CD4-positive, alpha-beta T cell treated with Interleukin-21 for 1 hour (primary cell): ENCODE results near the gene THBD.

ENCODE experiments used
- DNase-seq: peaks from one replicate; pipeline ENCODE4 v3.0.0-alpha.2; 2020

The THBD gene

DNA sequence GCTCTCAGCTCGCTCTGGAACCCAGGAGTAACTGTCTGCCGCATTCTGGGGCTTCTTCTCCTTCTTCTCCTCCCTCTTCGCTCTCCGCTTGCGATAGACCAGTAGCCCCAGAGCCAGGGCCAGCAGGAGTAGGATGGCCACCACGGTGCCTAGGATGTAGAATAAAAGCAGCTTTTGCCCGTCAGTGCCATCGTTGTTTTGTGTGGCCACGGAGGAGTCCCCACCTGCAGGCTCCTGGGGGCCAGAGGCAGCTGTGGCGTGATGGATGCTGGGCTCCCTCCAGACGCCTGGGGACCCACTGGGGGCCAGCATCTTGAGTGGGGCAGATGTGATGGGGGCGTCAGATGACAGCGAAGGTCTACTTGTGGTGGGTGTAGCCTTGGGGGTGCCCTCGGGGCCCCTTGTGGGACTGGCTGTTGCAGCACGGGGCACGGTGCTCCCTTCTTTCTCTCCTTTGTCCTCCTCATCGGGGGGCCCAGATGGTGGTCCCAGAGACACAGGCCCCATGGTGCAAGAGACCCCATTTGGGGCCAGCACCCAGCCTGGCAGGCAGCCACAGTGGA, 34.9 kb upstream of the THBD start:
- DNase-seq = no peak

DNA sequence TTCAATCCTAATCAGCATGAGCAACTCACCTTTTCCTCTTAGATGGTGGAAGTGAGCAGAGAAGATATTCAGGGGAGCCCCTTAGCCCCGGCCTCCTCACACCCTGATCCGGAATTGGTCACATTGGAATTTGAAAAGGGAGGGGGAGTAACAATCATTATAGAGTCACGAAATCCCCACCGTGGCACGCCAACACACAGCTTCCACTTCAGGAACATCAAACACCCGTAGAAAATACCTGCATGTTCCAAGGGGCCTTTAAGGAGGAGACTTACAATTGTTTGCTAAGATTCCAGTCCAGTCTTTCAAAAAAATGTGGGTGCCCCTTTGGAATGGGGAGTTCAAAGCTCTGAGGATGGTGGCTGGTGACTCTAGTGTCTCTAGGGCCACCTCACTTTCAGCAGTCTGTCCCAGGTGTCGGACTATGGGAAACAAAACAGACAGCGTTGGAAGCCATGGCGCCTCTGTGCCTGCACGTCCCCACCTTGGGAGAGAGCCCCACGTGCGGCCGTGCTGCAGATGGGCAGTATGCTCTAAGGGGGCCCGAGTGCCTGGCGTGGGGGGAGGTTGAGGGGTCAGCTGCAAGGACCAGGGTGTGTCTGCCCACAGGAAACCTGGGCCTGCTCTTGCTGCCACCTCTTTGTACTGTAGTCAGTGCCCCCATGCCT, 34.2 kb upstream of the THBD start:
- no peak for DNase-seq

DNA sequence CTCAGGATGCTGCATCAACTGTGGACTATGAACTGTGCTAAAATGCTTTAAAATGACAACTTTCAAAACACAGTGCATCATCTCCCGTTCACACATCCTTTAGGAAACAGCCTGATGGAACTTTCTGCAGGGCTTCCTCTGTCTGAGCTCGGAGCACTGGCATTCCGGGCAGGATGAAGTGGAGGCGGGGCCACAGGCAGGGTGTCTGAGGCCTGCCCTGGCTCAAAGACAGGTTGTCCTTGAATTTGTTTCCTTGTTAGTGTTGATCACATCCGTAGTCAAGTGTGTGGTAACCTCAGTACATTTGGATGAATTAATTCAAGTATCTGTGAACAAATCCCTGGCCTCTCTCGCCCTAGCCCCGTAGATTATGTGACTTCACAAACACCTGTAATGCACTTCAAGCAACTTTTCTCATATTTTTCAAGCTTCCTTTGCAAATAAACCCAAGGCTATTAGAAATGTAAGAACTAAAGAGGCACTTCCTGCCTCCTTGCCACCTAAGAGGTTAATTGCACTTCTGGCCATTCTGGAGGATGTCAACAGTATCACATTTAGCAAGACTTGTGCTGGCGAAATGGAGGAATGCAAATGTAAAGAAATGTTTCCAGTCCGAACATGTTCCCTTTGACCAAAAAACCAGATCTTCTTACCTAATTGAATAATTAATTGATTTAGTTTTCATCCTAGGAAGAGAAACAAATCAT, 33.5 kb upstream of the THBD start:
- DNase-seq = no peak

DNA sequence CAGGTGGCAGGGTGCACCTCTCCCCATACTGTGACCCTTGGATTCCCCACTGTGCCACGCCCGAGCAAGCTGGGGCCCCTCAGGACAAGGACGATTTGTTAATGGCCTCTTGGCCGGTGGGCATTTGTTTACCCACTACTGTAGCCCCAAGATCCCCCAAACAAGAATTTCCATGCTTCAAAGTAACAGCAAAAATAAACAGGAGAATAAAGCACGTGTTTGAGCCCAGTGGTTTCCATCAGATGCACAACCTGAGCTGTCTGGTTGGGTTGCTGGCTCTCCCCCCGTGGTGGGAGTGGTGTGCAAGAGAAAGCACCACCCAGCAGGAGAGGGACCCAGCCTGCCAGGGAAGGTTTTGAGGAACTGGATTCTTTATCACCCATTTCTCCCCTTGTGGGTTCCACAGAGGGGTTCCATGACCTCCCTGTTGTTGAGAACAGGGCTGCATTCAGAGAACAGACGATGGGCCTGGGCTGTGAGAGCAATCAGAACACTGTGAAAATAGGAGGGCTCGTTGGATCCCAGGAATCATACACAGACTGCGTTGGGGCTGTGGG, 31.9 kb upstream of the THBD start:
- no peak for DNase-seq

DNA sequence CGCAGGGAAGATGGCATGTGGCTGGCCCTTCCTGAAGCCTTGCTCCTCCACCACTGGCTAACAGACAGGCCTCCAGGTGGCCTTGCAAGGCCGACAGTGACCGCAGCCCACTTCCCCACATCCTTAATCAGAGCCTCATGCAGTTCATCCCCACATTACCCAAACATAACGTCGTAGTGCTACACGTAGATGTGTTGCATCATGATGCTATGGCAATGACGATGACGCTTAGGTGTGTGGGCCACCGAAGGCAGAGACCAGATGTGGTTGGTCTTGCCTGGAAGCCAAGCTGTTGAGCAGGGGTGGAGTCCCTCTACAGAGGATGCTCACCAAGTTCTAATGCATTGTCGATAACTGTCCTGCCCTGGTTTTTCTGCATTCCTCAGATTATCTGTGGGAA, 31.0 kb upstream of the THBD start:
- DNase-seq = no peak

DNA sequence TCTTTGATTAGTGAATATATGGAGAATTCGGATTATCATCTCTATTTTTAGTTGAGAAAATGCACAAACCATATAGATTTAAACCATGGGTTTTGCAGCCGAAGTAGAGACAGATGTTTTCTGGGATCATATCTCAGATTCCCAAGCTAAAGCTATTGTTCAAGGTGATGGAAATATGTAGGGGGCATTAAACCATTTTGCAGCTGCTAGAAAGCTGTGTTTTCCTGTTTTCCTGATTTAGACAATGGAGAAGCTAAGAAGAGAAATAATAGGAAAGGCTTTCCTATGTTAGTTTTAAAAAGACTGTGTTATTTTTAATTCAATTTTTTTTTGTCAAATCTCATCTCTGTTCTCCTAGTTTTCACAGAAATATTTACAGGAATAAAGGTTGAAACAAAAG, 30.5 kb upstream of the THBD start:
- no peak for DNase-seq

DNA sequence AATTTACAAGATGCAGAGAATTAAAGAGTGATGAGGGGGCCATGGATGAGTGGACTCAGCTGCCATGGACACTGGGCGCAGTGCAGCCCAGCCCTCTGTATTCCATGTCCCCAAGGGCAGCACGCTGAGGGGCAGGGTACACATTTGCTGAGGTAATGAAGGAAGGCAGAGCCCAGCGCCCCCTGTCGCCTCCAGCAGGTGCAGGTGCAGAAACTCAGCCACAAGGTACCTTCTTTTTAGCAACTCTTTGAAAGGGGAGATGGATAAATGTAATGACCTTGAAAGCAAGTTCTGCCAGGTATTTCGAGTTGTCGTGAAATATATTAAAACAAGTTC, 29.5 kb upstream of the THBD start:
- no peak for DNase-seq

DNA sequence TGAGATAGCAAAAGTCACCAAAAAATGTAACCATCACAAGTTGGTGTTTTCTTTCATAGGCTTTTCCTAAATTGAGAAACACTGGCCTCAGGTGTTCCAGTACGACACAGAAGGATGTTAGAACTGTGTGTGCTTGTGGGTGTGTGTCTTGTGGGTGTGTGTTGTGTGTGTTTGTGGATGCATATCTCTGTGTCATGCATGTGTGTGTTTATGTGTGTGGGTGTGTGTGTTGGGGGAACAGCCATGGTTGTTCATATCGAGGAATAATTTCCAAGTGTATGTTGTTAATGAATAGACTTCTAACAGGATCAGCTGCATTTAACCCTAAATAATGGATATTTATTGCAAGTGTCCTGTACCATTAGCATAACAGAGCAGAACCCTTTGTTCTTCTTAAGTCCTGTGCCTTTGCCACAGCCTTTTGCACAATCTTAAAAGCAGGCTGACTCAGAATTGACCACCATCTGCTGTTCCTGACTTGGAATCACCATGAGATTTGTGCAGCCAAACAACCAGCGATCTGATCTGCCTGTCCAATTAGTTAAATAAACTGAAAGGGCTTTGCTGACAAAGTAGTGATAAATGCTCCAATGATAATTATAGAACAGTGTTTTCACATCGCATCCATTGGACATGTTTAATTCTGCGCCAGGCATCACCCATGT, 29.0 kb upstream of the THBD start:
- no peak for DNase-seq

DNA sequence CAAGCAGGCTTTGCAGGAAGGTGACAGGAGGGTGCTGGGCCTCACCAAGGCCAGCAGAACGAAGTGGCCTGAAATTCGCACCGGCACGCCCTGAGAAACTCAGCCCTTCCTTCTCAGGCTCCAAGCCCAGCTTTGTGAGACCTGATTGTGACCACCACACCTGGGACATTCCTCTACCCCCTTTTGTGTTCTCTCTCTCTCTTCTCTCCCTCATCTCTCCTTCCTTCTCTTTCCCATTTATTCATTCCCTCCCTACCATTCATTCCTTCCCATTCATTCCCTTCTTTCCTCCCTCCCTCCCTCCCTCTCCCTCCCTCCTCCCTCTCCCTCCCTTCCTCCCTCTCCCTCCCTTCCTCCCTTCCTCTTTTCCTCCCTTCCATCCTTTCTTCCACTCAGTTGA, 27.8 kb upstream of the THBD start:
- DNase-seq = no peak

DNA sequence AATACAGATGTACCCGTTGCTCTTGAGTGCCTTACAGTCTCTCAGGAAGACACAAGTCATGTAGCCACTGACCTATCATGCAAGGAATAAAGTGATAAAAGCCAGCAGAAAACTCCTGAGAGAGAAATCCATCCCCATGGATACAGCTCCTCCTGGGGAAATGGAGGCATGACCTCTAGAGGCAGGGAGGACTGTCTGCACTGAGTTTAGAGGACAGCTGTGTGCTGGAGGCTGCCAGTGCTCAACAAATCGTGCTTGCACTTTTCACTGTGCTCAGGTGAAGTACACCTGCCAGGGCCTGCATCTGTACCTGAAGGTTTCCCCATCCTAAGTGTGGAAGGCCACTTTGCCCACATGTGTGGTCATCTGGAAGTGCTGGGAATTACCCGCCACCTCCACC, 24.6 kb upstream of the THBD start:
- DNase-seq = no peak

DNA sequence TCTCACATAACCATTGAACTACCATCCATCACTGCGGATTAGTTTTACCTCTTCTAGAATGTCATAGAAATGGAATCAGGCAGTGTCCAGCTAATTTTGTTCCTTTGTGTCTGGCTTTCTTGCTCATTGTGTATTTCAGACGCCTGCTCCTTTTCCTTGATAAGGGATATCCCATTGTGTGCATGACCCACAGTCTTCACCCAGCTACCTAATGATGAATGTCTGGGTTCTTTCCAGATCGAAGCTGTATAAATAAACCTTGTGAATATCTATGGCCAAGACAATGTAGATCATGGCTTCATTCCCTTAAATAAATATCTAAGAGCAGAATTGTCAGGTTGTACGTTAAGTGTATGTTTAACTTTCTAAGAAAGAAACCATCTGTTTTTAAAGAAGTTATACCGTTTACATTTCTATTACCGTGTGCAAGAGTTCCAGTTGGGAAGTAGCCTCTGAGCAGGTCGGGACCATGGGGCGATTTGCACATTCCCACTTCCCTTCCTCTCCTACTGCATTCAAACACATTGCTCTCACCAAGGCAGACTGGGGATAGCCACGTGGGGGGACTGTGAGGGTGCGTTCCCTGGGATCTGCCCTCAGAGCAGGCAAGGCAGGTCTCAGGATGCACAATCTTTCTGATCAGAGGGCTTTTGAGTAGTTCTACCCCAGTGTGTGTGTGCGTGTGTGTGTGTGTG, 23.6 kb upstream of the THBD start:
- no peak for DNase-seq

DNA sequence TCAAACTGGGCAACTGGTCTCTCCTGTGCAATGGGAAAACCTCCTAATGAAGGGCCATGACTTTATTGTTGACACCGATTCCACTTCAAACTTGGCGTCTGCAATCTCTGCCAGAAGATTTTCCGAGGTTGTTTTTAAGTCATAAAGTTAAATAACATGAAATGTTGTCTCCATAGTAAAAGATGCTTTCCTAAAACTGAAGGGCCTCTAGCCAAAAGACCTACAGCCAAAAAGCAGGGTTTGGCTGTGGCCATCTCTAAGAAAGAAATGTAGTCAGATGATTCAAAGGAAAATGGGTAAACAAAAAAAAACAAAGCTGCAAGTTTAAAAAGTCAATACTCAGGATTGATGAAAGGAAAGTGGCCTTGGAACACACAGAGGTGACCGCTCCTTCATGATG, 22.5 kb upstream of the THBD start:
- no peak for DNase-seq

DNA sequence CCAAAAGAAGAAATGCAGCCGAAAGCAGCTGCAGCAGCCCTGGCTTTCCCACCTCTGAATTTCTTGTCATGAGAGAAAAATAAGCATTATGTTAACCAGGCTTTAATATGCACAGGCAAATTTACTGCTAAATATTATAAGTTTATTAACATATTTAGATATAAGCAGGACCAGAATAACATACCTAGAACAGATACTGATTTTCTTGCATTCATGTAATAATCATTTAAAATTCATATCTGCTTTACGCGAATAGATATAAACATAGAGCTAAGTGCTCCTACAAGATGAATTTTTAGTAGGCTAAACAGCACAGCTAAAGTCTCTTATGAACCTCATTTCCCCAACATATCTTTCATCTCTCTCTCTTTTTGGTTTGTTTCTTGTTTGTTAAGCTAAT, 21.9 kb upstream of the THBD start:
- DNase-seq = no peak

DNA sequence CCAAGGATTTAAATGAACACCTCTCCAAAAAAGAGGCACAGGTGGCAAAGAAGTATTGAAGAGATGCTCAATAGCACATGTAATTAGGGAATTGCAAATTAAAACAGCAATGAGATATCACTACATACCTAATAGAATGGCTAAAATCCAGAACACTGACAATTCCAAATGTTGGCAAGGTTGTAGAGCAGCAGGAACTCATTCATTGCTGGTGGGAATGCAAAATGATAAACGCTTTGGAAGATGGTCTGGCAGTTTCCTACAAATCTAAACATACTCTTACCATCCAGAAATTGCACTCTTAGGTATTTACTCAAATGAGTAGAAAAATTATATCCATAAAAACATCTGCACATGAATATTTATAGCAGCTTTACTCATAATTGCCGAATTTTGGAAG, 19.6 kb upstream of the THBD start:
- DNase-seq = no peak

DNA sequence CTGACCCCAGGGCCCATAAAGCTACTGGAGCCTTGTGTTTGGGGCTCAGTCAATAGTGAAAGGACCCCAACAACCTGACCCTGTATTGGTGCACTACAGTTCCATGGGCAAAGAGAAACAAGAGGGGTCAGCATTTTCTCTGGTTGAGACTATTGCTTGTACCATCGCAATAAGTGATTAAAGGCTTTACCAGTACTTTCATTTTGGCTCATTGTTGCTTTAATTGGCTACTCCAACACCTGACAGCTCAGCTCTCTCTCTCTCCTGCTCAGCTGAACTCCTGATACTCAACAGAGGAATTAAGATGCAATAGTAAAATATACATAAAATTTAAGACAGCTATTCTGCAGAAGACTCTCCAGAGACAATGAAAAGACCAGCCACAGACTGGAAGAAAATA, 18.8 kb upstream of the THBD start:
- no peak for DNase-seq

DNA sequence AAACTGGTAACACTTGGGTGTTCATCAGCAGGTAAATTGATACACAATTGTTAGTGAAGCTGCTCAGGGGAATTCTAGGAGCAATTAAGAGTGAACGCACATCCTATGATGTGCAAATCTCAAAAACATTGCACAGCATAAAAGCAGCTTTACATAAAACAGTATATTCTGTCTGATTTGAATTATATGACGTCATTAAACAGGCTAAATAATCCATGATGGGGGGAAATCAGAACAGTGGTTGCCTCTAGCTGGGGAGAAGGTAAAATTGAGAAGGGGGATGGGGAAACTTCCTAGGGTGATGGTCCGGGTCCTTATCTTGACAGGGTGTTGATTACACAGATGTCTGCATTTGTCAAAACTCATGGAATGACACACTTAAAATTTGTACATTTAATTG, 17.3 kb upstream of the THBD start:
- no peak for DNase-seq

DNA sequence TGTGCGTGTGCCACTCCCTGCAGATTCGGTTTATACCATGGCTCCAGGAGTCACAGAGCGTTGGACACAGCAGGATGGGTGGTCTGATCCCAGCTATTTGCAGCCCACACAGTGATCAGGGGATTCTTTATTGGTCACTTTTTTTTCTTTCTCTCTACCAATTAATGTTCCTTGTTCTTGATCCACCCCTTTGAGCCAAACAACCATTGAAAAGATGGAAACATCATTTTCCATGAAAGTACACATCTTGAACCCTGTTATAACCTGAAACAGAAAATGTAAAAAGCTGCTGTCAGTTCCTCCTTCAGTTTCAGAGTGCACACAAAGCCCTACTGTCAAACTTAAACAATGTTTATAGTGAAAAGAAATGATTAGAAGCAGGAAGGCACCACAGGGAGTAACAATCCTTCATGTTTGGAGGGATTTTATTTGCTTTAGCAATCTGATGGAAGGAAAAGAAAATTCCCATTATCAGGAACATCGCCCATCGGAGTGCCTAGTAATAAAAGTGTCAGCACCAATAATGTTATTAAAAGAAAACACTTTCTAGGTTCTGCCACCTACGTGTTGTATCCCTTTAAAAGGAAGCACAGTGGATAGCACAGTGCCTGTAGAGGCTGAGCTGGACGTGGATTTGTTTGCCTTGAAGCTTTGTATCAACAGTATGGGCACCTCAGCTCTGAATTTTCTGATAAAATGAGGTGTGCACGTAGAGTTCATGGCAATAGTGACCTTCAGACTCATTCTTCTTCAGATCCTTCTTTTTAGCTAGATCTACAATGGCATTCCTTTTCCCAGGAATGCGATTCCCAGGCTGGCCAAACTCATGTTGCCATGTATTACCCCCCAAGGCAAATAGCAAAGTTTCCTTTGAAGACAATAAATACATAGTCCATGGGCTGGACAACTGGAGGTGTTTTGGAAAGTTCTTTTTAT, 16.1 kb upstream of the THBD start:
- DNase-seq = no peak

DNA sequence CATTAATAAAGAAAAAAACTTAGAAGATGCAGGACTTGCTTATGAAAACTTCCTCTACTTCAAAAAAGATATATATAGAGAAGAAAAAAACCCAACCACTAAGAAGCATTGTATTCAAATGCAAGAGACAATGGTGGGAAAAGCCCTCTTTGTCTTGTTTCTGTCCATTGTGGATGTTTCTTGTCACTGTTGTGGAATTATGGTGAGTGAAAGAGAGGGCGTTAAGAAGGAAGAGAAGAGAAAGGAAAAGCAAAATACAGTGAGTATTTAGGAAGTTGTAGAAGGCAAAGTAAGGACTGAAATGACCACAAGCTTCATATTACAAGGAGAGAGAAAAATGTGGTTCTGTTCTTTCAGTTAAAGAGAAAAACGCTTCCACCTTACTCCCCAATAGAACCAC, 14.1 kb upstream of the THBD start:
- DNase-seq = no peak

DNA sequence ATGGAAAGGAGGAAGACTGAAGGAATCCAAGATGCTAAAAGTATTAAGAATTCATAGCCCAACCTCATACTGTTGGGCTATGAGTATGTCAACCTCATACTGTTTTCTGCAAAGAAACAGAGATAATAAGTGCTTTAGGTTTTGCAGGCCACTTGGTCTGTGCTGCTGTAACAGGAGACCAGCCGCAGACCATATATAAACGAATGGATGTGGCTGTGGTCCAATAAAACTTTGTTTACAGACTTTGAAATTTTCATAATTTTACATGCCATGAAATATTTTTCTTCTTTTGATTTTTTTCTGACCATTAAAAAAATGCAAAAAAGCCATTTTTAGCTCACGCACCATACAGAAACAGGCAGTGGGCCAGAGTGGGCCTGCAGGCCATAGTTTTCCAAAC, 13.7 kb upstream of the THBD start:
- DNase-seq = no peak

DNA sequence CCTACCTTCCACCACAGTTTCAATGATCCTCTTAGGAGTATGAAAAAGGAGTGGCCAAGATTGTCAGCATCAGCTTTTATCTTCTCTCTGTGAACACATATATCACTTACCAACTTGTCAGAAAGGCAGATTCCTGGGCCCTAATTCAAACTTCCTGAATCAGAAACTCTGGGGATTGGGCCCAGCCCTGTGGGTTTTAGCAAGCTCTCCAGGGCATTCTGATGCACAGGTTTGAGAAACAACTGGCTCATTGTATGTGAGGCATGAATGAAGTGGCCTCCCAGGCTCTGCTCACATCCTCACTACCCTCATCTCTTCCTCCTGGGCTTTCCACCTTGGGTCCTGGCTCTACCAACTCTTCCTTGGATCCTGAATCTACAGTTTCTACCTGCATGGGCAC, 13.2 kb upstream of the THBD start:
- no peak for DNase-seq

DNA sequence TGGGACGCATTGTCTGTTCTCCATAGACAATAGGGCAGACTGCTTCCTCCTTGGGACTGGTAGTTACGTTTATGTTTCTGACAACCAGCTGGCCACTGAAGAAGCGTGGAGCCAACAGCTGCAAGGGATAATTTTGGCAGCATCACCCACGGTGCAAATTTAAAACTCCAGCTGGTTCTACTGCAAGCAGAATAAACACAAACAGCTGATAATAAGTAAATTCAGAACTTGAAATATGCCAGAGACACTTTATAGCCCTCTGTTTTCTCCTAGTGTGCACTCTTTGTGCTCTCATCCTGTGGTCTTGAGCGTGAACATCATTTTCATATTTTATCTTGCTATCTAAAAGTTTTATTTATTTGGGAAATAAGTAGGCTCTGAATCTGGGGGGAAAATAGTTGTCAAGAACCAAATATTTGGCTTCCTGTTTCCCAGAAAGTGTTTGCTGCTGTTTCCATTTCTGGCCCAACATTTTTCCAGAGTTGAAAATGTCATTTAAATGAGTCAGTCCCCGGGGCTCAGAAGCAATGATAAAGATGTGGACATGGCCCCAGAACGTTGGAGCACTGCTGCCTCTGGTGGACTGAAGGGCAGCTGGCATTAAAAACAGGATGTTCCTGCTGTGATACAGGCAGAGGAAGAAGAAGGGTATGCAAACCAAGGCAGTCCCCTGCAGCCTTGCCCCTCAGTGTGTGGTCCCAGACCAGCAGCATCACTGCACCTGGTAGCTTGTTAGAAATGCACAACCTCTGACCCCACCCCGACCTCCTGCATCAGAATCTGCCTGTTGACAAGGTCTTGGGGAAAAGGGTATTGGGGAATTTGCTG, 12.5 kb upstream of the THBD start:
- DNase-seq = no peak
